ENCODE measurements around the gene TRPT1.

The TRPT1 gene

GRCh38 chr11:64229744-64230170 lies 3.8 kb upstream of the TRPT1 start:
- no peak for DNase-seq (ENCODE audit: low spot score)

- DNase-seq (ENCODE audit: low spot score): no peak
Measured at GRCh38 chr11:64229090-64229743, 3.2 kb upstream of the TRPT1 start.

- DNase-seq (ENCODE audit: low spot score): no peak
Measured at GRCh38 chr11:64227405-64227956, 1.5 kb upstream of the TRPT1 start.

- DNase-seq (ENCODE audit: low spot score): peak; percentile 59
Measured at GRCh38 chr11:64226507-64227051, 593 bp upstream of the TRPT1 start.

GRCh38 chr11:64224891-64225607 lies 937 bp downstream of the TRPT1 start:
- DNase-seq (ENCODE audit: low spot score): no peak

GRCh38 chr11:64224151-64224890 lies 1.7 kb downstream of the TRPT1 start:
- DNase-seq (ENCODE audit: low spot score): no peak

- DNase-seq (ENCODE audit: low spot score): no peak
Measured at GRCh38 chr11:64223001-64223651, 2.9 kb downstream of the TRPT1 start.

- no peak for DNase-seq (ENCODE audit: low spot score)
Measured at GRCh38 chr11:64222651-64223000, 3.4 kb downstream of the TRPT1 start.

- no peak for DNase-seq (ENCODE audit: low spot score)
Measured at GRCh38 chr11:64220798-64221197, 5.2 kb downstream of the TRPT1 start.

GRCh38 chr11:64220271-64220670 lies 5.7 kb downstream of the TRPT1 start:
- no peak for DNase-seq (ENCODE audit: low spot score)

- no peak for DNase-seq (ENCODE audit: low spot score)
Measured at GRCh38 chr11:64219755-64220154, 6.2 kb downstream of the TRPT1 start.

- DNase-seq (ENCODE audit: low spot score): no peak
Measured at GRCh38 chr11:64219354-64219684, 6.7 kb downstream of the TRPT1 start.

GRCh38 chr11:64218628-64219353 lies 7.2 kb downstream of the TRPT1 start:
- DNase-seq (ENCODE audit: low spot score): no peak

- DNase-seq (ENCODE audit: low spot score): no peak
Measured at GRCh38 chr11:64216879-64217278, 9.1 kb downstream of the TRPT1 start.

GRCh38 chr11:64211181-64211872 lies 14.7 kb downstream of the TRPT1 start:
- no peak for DNase-seq (ENCODE audit: low spot score)

- DNase-seq (ENCODE audit: low spot score): no peak
Measured at GRCh38 chr11:64210301-64211020, 15.5 kb downstream of the TRPT1 start.

GRCh38 chr11:64209563-64209843 lies 16.5 kb downstream of the TRPT1 start:
- DNase-seq (ENCODE audit: low spot score): no peak

GRCh38 chr11:64208796-64209562 lies 17.0 kb downstream of the TRPT1 start:
- no peak for DNase-seq (ENCODE audit: low spot score)

GRCh38 chr11:64208086-64208795 lies 17.7 kb downstream of the TRPT1 start:
- no peak for DNase-seq (ENCODE audit: low spot score)
